Head of caudate nucleus (tissue), 42 donors: ENCODE measurements around the gene RGS14.
"Not testable (repeated sequence)": the region's sequence is repeated elsewhere in the genome, so short reads cannot be mapped to it uniquely, and the experiment has no call there.

ENCODE experiments used
- DNase-seq, 42 donors: peaks; one replicate each; pipeline versions ENCODE4 v3.0.0 to v3.0.0-alpha.2; 2020 to 2021; ENCODE audit warnings: mixed read lengths in 7 of 42
- intact Hi-C: fragments of 100-400 bp; cut with DNase I; formaldehyde crosslinking; loops from one replicate; pipeline ENCODE4 v1.15.0; 2022

RGS14 gene

DNA sequence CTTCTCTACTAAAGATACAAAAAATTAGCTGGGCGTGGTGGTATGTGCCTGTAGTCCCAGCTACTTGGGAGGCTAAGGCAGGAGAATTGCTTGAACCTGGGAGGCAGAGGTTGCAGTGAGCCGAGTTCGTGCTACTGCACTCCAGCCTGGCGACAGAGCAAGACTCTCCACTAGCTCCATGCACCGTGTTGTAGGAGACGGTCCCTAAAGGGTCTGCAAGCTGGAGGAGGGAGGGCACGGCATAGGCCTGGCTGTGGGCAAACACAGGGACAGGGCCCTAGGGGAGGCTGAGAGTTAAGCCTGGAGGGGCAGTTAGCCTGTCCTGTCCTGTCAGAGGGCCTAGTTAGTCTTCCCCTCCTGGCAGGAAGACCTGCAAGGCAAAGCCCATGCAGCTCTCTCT, 3.0 kb downstream of the RGS14 start:
- DNase-seq, intact Hi-C loops: not testable (repeated sequence)

DNA sequence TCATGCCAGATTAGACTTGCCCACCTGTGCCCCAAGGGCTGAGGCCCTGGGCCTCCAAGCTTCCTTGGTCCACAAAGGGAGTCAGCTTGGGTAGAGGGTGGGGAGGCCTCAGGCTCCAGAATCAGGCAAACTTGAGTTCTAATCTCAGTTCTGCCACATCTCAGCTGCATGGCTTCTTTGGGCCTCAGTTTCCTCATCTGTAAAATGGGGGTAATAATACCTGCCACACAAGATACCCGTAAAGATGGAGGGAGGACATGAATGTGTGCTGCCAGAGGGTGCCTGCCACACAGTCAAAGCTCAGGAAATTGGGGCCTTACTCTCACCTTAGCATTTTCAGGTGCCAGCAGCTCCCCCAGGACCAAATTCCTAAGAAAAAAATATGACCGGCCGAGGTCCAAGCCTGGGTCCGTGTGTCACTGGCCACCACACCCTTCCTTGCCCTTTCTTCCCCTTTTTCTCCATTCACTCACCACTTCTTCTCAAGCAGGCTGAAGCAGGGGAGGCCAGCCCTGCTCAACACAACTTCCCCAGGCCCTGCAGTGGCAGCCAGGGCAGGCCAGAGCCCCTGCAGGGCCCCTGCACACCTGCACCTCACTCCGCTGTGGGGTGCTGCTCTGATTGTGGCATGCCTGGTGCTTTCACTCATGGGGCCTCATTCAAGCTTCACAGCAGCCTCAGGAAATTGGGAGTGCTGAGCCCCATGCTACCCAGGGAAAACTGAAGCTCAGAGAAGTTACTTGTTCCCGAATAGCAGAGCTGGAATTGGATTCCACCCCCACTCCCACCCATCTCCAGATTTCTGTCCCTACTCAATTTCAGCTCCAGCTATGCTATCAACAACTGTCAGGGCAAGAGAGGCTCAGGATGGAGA, 3.9 kb downstream of the RGS14 start:
- DNase-seq, result peak in 20 of 42 donors; percentile 32 to 81 (median 54)
- intact Hi-C loops, result no loop called here

DNA sequence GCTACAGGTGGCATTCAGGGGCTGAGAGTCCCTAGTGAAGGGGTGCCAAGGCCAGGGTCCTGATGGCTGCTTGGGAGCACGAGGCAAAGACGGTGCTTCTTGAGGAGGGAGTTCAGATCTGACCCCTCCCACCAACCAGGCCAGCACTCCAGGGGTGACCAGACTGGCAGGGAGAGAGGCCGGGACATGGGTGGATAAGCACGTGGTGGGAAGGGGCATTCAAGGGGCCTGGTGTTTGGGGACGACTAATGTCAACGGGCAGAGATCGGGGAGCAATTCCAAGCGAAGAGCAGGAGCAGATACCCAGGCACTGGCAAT, 4.5 kb downstream of the RGS14 start:
- no peak for DNase-seq

DNA sequence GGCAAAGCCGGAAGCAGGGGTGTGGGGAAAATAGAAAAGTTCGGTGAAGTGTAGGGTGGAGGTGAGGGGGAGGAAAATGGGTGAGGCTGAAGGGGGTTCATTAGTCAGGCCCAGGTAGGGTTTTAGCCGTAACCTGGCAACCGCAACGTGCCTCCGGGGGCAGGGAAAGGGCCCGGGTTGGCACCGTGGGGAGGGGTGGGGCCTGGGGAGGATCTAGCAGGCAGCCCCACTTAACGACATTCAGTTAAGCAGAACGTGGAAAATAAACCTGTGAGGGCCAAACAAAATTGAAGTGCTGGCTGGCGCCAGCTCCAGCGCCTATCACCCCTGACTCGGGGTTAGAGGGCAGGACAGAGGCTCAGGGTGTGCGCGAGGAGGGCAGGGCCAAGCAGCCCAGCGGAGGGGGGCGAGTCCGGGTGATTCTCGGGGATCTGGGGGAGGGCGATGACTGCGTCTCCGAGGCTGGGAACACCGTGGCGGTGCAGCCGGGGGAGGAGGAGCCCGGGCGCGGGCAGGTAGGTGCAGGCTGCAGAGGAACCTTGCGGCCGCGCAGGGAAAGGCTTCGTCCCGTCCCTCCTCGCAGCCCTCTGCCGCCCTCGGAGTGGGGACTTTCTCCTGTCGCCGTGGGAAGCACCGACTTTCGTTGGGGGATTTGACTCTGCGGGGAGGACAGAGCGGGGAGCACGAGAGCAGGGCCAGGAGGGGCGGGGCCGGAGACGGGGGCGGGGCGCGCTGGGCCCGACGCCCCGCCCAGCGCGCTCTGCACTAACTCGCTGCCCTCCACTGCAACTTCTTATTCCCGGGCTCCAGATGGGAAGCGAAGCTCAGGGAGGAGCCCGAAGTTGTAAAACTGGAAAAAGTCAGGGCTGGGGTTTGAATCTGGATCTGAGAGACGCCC, 5.1 kb downstream of the RGS14 start:
- DNase-seq, result peak in 41 of 42 donors; percentile 51 to 92 (median 80)
- intact Hi-C loops, result no loop called here

More for the DNA sequence above, 4.5 kb downstream of the RGS14 start:
- intact Hi-C loops, result no loop called here

DNA sequence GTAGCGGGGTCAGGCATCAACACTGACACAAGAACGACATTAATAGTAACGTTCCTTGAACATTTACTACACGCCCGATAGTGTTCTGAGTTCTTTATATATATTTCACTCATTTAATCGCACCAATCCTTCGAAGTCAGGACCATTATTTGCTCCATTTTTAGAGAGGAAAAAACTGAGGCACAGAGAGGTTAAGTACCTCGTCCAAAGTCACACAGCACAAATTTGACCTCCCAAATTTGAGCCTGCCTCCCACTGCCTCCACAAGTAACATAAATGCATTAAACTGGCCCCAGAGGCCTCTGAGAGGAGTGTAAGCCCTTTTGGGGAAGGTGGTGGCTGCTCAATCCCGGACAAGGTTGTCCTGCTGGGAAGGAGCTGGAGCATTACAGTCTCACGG, 5.8 kb downstream of the RGS14 start:
- intact Hi-C loops, result no loop called here
- no peak for DNase-seq

DNA sequence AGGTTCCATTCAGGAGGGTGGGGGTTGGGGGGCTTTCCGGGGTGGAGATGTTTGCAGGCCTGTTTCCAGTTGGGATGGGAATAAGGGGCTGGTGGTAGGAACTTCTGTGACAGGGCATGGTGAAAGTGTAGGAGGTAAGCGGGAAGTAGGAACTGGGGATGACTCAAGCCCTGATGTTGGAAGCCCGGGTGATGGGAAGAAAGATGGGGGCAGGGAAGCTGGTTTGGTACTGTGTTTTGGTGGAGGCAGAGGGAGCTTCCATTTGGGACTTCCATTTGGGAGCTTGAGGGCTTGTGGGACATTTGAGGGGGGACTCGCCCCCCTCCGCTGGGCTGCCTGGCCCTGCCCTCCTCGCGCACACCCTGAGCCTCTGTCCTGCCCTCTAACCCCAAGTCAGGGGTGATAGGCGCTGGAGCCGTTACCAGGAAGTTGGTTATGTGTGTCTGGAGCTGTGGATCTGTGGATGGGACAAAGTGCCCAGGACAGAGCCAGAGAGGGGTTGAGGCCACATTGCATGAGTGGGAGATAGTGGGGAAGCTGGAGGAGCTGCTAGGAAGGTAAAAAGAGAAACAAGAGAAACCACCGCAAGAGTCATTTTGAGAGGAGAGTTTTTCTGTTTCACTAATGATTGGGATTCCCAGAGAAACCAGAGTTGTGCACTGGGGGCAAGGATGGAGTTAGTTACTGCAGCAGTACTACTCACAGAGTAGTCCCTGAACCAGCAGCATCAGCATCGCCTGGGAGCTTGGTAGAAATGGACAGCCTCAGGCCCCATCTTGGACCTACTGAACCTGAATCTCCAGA, 6.6 kb downstream of the RGS14 start:
- intact Hi-C loops, result no loop called here
- peak in 20 of 42 donors; percentile 24 to 77 (median 58) for DNase-seq

DNA sequence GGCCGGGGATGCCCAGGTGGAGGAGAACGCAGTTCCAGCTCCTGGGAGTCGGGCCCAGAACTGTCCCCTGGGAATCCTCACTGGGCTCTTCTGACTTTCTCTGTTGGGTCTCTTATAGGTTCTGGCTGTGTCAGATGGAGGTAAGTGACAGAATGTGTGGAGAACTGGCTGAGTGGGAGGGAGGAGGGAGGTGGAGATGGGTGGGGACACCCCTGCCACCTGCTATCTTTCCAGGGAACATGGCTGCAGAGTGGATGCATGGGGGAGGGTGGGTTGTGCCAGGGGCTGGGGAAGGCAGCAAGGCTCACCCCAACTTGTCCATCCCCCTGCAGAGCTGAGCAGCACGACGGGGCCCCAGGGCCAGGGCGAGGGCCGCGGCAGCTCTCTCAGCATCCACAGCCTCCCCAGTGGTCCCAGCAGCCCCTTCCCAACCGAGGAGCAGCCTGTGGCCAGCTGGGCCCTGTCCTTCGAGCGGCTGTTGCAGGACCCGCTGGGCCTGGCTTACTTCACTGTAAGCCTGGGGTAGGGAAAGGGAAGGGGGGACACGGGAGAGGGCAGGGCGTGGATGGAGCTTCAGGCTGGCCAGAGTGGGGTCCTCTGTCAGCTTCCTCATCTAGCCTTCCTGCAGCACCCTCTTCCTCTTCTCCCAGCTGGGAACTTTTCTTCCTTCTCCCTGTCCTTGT, 8.3 kb downstream of the RGS14 start:
- intact Hi-C loops, result no loop called here
- DNase-seq, result peak in 4 of 42 donors; percentile 29 to 65 (median 46)

DNA sequence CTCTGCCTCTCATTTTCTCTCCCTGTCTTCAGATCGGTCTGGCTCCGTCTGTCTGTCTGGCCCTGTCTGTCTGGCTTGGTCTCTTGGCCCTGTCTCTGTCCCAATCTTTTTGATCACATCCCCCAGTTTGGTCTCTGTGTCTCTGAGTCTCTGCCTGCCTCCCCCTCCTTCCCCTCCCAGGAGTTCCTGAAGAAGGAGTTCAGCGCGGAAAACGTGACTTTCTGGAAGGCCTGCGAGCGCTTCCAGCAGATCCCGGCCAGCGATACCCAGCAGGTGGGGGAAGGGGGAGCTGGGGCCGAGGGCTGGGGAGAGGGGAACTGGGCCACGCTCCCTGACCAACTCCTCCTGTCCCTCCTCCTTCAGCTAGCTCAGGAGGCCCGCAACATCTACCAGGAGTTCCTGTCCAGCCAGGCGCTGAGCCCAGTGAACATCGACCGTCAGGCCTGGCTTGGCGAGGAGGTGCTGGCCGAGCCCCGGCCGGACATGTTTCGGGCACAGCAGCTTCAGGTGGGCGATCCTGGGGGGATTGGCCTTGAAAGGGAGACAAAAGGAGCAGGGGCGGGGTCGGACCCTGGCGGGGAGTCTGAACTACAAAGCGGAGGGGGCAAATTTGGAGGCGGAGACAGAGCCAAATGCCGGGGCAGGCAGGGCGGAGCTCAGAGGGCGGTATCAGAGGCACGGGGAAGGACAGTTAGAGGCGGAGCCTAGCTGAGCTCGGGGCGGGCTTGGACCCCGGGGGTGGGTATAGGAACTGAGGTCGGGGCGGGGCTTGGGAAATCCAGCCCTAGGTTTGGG, 9.0 kb downstream of the RGS14 start:
- peak in 39 of 42 donors; percentile 37 to 90 (median 71) for DNase-seq
- intact Hi-C loops, result no loop called here

DNA sequence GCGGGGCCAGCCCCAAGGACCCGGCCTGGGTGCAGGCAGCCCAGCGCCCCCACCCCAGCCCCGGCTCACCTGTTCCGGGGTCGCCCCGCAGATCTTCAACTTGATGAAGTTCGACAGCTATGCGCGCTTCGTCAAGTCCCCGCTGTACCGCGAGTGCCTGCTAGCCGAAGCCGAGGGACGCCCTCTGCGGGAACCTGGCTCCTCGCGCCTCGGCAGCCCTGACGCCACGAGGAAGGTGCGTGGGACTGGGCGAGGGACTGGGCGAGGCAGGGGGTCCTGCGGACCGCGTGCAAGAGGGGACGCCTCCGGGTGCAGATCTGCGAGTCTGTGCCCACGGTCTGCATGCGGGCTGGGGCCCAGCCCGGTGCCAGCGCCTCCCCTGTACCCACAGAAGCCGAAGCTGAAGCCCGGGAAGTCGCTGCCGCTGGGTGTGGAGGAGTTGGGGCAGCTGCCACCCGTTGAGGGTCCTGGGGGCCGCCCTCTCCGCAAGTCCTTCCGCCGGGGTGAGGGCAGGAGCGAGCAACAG, 9.7 kb downstream of the RGS14 start:
- peak in 1 of 42 donors; percentile 54 for DNase-seq

DNA sequence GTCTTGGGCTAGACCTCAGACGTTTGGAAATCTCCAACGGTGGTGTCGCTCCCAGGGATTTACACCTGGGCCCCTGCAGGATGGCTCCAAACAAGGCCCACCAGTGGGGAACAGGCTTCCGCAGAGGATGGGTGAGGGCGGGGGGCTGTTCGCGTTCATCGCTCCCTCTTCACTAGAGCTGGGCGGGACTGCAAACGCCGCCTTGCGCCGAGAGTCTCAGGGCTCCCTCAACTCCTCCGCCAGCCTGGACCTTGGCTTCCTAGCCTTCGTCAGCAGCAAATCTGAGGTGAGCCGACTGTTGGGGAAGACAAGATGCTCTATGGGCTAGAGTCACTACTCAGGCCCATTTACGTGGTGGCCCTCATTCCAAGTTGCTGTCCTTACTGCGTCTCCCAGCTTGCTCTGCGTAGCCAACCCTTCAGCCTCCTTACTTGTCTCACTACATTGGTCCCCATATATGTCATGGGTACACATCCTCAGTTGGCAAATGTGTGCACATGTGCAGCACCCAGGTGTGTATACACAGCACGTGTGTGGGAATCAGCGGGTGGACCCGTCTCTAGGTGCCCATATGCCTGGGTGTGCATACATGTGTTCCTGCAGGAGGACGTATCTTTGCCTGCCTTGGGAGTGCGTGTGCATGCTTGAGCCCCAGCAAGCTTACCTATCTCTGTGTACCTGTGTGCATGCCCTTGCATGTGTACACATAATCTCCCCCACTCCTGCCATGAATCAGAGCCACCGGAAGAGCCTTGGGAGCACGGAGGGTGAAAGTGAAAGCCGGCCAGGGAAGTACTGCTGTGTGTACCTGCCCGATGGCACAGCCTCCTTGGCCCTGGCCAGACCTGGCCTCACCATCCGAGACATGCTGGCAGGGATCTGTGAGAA, 10.5 kb downstream of the RGS14 start:
- intact Hi-C loops, result no loop called here
- no peak for DNase-seq

More for the DNA sequence above, 9.7 kb downstream of the RGS14 start:
- intact Hi-C loops, result no loop called here

DNA sequence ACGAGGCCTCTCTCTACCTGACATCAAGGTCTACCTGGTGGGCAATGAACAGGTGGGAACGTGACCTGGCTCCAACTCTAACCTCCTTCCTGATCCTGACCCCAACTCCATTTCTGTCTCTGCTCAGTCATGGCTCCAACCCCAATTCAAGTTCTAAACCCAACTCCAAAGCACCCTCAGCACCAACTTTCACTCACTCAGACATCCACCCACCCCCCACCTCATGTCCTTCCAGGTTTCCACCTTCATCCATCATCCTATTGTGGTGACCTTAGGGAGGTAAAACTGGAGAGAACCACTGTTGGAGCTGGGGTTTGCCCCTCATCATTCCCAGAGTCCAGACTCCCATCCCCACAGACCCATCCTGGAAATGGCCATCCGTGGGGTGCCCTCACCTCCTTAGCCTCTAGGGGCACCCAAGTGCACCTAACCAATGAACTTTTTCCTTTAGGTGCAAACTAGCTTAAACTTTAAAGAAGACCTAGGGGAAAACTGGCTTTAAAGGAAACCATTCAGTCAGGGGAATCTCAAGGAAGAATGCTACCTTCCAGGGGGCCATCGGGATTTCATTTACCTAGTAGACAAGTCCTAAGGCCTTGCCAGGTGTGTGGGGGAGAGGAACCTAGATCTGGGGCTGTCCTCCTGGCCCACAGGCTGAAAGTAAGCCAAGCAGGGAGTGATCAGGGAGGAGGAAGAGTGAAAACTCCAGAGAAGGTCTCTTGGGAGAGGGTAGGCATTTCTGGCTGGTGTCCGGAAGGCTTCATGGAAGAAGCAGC, 11.3 kb downstream of the RGS14 start:
- no peak for DNase-seq
- intact Hi-C loops, result no loop called here

DNA sequence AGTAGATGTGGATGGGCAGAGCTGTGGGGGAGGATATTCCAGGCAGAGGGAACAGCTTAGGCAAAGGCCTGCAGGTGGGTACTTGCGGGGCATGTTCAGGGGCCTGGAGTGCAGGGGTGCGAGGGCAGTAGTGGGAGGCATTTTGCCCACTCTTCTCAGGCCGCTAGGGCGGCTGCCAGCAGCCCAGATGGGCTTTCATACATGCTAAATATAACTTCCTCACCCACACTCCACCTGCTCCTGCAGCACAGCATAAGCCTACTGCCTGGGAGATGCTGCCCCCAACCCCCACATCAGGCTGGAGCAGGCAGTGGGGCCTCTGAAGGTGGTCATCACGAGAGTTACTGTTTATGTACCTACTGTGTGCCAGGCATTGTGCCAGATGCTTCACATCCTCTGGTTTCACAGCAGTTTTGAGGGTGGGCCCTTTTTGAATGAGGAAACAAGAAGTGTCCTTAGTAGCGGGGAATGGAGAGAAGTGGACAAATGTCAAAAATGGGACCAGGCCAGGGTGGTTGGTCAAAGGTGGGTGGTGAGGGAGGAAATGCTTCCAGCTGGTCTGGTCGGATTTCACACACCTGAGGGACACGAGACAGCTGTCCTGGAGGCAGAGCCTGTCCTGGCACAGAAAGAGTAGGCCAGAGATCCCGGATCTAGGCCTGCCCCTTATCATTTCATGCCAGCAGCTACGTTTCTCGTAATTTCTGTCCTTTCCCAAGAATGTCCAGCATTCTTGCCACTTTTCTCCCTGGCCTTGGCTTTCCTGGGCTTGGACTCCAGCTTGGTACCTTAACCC, 12.1 kb downstream of the RGS14 start:
- intact Hi-C loops, result no loop called here
- DNase-seq, result no peak

DNA sequence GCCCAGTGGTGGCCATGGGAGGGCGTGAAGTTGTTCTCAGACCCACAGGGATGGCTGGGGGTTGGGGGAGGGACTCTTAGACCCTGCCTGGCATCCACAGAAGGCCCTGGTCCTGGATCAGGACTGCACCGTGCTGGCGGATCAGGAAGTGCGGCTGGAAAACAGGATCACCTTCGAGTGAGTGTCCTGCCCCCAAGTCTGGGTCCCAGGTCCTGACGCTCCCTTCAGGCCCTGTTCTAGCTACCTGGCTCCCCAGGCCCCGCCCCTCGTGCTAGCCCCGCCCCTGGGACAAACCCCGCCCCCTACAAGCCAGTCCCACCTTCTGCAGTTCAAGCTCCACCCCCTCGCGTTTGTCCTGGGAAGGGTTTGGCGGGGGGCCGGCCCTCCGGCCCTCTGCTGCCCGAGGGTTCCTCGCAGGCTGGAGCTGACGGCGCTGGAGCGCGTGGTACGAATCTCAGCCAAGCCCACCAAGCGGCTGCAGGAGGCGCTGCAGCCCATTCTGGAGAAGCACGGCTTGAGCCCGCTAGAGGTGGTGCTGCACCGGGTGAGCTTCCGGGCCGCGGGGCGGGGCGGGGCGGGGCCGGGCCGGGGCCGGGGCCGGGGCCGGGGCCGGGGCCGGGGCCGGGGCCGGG, 12.9 kb downstream of the RGS14 start:
- DNase-seq, result peak in 21 of 42 donors; percentile 20 to 71 (median 51)
- intact Hi-C loops, result no loop called here
